GM19025 (cell line): Measurements from ENCODE around the gene RIOX2.

Experiments used
- ATAC-seq: cut with Tn5 transposase; IDR thresholded peaks from one replicate; pipeline ENCODE4 v1.9.1; 2021; ENCODE audit warnings: mild to moderate bottlenecking, low read depth, moderate library complexity; ENCODE audit not compliant: unreplicated experiment

The RIOX2 gene

GRCh38 chr3:97957617-97958311 is 14.5 kb downstream of the RIOX2 start:
- no peak for ATAC-seq

DNA sequence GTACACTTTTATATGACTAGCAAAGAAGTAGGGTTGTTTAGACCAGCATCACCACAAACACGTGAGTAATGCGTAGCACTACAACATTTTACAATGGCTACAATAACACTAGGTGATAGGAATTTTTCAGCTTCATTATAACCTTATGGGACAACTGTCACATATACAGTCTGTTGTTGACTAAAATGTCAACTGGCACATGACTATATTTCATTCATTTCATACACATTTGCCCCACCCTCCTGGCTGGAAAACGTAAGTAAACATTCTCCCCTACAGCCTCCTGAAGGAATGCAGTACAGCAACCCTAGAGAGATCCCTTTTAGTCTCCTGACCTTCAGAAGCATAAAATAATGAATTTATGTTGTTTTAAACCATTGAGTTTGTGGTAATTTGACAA is 16.2 kb downstream of the RIOX2 start:
- ATAC-seq = no peak

GRCh38 chr3:97954228-97954827 is 17.9 kb downstream of the RIOX2 start:
- no peak for ATAC-seq

GRCh38 chr3:97952872-97953271 is 19.4 kb downstream of the RIOX2 start:
- no peak for ATAC-seq

GRCh38 chr3:97952280-97952679 is 20.0 kb downstream of the RIOX2 start:
- no peak for ATAC-seq

DNA sequence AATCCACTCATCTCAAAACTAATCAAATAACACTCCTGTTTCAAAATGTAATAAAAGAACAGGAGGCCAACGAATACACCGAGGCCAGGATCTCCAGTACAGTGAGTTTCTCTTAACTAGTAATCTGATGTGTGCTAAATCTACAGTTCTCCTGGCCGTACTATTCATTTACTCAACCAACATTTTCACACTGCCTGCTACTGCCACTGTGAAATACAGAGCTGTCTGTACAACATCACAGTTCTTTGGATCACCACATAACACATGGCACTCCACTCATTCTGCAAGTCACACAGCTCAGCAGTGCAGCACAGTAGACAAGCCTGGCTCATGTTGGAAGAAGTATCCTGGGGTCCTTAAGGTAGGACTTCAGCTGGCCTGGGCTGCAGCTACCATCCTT is 21.9 kb downstream of the RIOX2 start:
- ATAC-seq = no peak

- no peak for ATAC-seq
Observed at GRCh38 chr3:97949743-97950142, 22.5 kb downstream of the RIOX2 start.

DNA sequence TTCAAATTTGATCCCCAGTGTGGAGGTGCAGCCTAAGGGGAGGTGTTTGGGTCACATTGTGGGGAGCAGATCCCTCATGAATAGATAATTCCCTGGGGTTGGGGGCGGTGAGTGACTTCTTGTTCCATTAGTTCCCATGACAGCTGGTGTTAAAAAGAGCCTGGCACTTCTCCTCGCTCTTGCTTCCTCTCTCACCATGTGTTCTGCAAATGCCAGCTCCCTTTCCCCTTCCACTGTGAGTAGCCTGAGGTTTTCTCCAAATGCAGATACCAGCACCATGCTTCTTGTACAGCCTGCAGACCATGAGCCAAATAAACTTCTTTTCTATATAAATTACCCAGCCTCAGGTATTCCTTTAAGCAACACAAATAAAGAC is 23.1 kb downstream of the RIOX2 start:
- ATAC-seq = no peak

- no peak for ATAC-seq
Observed at GRCh38 chr3:97948351-97949109, 23.7 kb downstream of the RIOX2 start.

DNA sequence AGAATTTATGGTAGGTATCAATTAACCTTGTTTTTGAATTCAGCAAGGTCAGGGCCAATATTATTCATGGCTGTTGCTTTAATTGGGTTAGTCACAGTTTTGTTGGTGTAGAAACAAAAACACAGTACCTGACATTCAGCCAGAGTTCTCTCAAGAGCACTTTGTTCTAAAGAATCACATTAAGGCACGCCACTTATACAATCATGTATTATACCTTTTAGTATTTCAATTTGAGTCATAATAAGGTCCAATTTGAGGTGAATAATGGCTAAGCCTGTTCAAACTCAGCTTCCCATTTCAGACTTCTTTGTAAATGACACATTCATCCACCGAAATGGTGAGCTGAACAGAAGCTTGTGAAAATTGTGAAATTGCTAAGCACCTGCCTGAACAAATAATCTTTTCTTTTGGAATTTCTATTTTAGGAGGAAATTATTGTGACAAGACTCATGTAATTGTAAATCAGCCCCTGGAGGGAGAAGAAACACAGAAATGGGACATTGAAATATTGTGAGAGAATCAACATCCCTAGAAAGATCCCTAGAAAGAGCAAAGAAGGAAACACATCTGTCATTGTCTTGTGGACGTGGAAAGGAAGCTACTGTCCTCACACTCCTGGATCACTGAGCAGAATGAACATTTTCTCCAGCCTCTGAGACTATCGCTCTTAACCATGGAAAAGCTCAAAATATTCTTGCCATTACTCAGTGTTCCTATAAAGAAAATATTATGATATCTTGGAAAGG is 29.3 kb downstream of the RIOX2 start:
- ATAC-seq = no peak

- no peak for ATAC-seq
Observed at GRCh38 chr3:97940034-97940433, 32.2 kb downstream of the RIOX2 start.

DNA sequence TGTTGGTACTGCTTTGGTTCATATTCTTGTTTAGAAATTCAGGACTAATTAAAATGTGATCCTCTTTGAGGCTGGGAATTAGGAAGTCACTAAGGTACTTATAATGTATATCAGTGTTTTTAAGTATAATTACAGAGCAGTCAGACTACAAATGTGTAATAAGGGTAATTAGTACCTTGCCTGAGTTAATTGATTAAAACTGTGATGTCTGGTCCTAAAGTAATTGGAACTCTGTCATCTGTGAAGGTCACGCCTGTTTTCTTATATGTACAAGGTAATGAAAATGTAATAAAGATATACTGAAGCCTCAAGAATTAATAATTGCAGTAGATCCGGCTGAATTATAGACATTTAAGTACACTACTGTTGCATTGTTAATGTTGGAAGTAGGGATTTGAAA is 32.8 kb downstream of the RIOX2 start:
- ATAC-seq = no peak

DNA sequence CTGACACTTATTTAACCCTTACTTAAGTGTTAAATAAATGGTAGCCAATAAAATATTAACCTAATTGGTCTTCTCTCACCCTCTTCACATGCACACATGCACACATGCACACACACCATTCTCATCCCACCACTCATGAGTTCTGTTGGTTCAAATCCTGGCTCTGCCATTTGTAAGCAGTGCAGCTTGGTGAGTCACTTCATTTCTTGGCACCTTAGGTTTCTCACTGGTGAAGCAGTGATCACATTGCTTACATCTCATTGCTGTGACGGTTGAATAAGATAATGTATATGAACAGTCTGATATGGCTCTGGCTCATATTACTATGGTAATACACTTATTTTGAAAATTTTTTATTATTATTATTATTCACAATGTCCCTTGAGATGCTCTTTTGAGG is 33.8 kb downstream of the RIOX2 start:
- no peak for ATAC-seq

DNA sequence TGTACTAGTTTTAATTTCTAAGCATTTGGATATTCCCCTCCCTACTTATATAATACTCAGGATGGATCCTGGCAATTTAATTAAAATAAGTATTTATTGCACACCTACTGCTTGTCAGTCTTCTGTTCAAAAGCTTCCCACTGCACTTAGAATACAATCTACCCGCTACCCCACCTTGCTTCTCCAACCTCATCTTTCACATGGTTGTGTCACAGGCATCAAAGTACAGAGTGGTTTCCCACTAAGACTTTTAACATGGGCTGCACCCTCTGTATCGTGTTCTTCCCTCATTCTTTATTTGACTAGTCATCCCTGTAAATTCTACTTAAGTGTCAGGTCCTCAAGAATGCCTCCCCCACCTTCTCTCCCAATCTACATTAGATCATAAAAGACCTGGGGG is 35.0 kb downstream of the RIOX2 start:
- no peak for ATAC-seq

DNA sequence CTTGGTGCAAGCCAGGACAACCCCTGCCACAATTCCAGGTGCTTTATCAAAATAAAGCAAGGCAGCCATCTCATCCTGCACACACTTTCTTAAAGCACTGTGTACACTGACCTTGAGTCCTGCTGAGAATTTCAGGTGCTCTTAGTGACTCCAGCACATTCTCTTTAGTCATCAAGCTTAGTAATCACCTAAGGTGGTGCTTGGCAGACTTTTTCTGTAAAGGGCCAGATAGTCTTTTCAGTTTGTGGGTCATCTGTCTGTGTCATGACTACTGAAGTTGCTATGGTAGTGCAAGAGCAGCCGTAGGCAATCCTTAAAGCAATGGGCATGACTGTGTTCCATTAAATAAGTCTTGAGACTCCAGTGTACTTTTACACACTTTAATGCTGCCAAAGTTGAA is 36.4 kb downstream of the RIOX2 start:
- no peak for ATAC-seq

DNA sequence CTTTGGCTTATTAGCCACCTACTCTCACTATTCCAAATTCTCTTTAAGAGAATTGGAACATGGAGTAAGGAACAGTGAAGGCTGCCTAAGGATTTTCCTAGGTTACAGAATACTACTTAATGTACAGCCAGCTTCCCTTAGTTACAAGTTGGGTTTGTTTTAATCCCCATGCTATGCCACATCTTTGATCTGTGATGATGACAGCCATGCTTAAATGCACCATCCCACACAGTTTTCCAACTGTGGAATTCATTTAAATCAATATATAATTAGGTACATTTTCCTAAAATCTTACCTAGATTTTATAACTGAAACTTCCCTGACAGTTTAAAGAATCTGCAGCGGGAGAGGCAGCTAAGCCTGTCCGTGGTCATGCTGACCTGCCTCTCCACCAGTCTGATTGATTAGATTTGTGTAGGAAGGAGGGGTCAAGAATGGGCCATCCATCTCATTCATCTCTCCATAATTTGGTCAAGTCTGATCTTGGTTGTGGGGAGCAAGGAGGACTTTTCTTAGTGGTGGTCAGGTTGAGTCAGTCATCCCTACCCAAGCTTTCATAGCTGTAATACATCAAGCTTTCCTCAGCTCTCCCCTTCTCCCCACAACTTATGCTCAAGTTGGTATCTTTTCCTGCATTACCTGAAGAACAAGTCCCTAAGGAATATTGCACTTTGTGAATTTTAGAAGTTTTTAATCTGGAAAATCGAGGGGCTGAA is 37.1 kb downstream of the RIOX2 start:
- no peak for ATAC-seq

DNA sequence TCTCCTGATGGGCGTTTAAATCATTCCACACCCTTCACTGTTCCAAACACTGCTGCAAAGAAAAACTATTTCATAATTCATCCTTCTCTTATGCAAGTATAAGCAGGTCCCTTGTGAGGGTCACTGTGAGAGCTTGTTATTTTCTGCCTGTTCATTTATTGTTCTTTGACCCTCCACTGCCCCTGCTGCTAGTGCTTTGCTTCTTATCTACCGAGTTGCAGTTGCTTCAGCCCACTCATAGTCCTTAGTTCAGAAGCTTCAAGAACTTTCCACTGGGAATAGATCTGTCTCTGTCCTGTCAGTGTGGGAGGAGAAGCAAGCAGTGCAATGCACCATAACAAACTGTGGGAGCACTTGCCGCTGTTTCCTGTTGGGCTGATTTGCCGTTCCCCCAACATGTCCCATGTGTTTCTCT is 39.8 kb downstream of the RIOX2 start:
- ATAC-seq = no peak

- no peak for ATAC-seq
Observed at GRCh38 chr3:97931218-97931617, 41.0 kb downstream of the RIOX2 start.

GRCh38 chr3:97930018-97930417 is 42.2 kb downstream of the RIOX2 start:
- ATAC-seq = no peak

DNA sequence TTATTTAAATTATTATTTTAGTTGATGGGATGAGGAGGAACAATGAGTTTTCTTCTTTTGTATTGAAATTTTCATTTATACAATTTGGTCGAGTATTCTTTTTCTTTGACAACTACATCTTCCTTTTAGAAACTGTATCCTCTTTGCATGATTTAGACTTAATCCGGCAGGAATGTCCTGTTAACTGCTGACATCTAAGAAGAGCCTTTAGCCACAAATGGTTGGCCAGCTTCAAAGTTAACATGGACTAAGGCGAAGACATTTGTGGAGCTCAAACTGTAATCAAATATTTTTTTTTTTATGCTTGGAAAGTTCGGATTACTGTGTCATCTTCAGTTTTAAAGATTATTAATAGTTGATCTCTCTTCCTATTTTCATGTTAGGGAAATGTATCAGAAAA is 43.2 kb downstream of the RIOX2 start:
- ATAC-seq = no peak

GRCh38 chr3:97927704-97928103 is 44.5 kb downstream of the RIOX2 start:
- no peak for ATAC-seq
